ENCODE data around the gene ME2.

The ME2 gene

DNA sequence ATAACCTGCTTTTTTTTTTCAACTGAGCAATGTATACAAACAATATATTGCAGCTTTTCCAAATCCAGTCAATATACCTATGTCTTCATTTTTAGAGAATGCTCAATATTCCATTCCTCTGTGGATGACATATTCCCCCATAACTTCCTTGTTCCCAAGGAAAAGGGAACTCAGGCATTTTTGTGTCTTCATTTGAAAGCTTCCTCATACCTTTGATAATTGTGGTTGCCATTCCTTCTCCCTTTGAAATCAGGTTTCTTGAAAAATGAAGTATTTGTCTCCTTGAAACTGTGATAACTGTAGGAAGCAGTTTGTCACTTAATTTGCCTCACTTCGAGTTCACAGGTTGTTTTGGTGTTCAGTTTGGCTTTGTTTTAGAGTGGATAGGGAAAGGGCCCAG lies 102.5 kb downstream of the ME2 start:
- DNase-seq (ENCODE audit: low read depth), result no peak
- TF ChIP-seq, protein P1, sequence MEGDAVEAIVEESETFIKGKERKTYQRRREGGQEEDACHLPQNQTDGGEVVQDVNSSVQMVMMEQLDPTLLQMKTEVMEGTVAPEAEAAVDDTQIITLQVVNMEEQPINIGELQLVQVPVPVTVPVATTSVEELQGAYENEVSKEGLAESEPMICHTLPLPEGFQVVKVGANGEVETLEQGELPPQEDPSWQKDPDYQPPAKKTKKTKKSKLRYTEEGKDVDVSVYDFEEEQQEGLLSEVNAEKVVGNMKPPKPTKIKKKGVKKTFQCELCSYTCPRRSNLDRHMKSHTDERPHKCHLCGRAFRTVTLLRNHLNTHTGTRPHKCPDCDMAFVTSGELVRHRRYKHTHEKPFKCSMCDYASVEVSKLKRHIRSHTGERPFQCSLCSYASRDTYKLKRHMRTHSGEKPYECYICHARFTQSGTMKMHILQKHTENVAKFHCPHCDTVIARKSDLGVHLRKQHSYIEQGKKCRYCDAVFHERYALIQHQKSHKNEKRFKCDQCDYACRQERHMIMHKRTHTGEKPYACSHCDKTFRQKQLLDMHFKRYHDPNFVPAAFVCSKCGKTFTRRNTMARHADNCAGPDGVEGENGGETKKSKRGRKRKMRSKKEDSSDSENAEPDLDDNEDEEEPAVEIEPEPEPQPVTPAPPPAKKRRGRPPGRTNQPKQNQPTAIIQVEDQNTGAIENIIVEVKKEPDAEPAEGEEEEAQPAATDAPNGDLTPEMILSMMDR (conservative IDR thresholded peaks at IDR 0.05; ENCODE audit: control insufficient read depth, insufficient read depth, low read depth, low read length), result no peak

DNA sequence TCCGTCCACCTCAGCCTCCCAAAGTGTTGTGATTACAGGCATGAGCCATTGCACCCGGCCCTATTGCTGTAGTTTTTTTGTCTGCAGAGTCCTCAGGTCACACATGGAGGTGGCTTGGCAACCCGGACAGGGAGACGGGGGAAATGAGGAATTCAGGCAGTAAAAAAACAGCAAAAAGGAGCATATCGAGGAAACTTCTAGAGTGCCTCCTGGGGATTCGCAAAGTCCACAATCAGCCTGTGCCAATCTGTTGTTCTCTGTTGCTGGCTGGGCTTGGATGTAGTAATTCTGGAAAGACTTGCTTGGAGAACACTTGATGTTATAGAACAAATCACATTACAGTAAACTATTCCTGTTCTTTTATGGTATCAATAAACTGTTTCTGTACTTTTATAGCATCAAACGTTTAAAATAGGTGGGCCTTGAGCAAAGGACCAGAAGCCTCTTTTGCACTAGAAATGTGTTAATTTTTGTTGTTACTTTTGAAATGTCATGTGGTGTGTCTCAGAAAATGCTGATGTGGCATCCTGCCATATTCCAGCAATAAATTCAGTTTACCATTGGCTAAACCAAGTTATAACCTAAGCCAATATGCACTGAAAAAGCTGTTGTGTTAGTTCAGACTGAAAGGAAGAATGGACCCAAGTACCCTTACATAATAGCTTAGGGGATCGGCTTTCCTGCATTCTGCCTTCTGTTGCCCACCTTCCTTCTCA lies 103.3 kb downstream of the ME2 start:
- TF ChIP-seq, protein P1 (conservative IDR thresholded peaks at IDR 0.05; ENCODE audit: control insufficient read depth, insufficient read depth, low read depth, low read length), result no peak
- DNase-seq (ENCODE audit: low read depth), result no peak

More for the DNA sequence above, 102.5 kb downstream of the ME2 start:
- H3K4me3 ChIP-seq (ENCODE audit: control insufficient read depth, low read depth, low read length), result no peak overlapping the region

DNA sequence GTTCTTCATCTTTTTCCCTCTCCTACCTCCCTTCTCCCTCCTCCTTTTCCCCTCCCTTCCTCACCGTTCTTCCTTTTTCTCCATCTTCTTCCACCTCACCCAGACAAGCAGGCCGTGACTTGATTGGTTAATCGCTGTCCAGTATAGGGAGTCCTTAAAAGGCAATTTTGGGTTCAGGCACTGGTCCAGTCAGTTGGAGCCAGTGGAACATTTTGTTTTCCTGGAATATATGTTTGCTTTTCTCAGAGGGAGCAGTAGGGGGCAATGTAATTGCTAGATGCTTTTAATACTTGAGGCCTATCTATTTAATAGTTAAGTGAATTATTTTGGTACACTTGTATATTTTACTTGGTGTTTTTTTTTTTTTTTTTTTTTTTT lies 103.9 kb downstream of the ME2 start:
- H3K4me3 ChIP-seq (ENCODE audit: control insufficient read depth, low read depth, low read length), result no peak overlapping the region
- TF ChIP-seq, protein P1 (conservative IDR thresholded peaks at IDR 0.05; ENCODE audit: control insufficient read depth, insufficient read depth, low read depth, low read length), result peak; percentile 29
- peak; percentile 48 for DNase-seq (ENCODE audit: low read depth)

More for the DNA sequence above, 103.3 kb downstream of the ME2 start:
- no peak overlapping the region for H3K4me3 ChIP-seq (ENCODE audit: control insufficient read depth, low read depth, low read length)

DNA sequence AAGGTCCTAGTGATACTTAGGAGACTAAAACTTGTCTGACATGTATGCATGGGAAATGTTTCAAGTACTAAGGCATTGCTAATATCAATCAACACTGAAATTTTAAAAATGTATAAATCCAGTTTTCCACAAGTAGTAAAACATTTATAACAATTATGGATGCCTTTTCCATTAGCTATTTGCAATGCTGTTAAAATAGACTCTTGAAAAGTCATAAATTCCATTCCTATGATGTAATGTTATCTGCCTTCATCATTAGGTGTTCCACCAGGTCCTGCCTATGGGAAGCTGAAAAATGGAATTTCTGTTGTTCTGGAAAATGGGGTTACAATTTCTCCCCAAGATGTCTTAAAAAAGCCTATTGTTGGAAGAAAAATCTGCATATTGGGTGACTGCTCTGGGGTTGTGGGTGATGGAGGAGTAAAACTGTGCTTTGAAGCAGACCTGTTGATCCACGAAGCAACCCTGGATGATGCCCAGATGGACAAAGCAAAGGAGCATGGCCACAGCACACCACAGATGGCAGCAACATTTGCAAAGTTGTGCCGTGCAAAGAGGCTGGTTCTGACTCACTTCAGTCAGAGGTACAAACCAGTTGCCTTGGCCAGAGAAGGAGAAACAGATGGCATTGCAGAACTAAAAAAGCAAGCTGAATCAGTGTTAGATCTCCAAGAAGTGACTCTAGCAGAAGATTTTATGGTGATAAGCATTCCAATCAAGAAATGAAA lies 107.6 kb downstream of the ME2 start:
- TF ChIP-seq, protein P1 (conservative IDR thresholded peaks at IDR 0.05; ENCODE audit: control insufficient read depth, insufficient read depth, low read depth, low read length), result no peak
- peak; percentile 73 for DNase-seq (ENCODE audit: low read depth)
- no peak overlapping the region for H3K4me3 ChIP-seq (ENCODE audit: control insufficient read depth, low read depth, low read length)

DNA sequence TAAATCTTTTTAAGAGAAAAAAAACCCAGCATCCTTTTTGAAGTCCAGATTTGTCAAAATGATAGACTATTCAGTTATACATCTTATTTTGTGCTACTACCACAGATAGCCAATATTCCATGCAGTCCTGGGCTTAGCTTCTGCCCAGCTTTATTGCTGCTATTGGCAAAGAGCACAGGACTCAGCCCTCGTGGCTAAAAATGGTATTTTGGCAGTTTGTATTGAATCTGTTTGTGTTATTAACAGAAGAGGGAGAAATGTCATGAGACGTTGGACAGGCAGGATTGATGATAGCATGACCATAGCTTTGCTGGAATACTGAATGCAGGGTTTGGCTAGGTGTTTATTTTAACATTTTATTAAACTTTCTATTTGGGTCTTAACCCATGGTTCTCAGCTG lies 108.3 kb downstream of the ME2 start:
- no peak for DNase-seq (ENCODE audit: low read depth)
- TF ChIP-seq, protein P1 (conservative IDR thresholded peaks at IDR 0.05; ENCODE audit: control insufficient read depth, insufficient read depth, low read depth, low read length), result no peak
- H3K4me3 ChIP-seq (ENCODE audit: control insufficient read depth, low read depth, low read length), result no peak overlapping the region

DNA sequence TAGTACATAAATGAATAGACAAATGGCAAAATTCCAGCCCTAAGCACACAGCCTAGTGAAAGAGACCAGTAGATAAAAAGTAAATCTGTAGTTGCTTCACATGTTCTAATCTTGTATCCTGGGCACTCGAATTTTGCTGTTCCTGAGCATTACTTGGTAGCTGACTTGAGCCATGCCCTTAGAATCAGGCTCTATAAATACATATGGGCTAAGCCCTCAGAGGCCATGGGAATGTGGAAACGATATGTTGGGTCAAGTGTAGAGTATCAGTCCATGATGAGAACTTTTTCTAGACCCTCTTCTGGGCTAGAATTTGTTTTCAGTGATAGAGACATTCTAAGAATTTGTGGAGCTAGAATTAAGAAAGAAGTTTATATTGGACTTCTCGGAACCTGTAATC lies 110.8 kb downstream of the ME2 start:
- DNase-seq (ENCODE audit: low read depth), result no peak
- no peak overlapping the region for H3K4me3 ChIP-seq (ENCODE audit: control insufficient read depth, low read depth, low read length)
- TF ChIP-seq, protein P1 (conservative IDR thresholded peaks at IDR 0.05; ENCODE audit: control insufficient read depth, insufficient read depth, low read depth, low read length), result no peak

Data from fibroblast of mammary gland (primary cell).